NCI-H2107 (cell line): ENCODE results near the gene NKG7.

Source experiments
- DNase-seq: peaks from one replicate; lab custom pipeline; 2025; lab: John Stamatoyannopoulos, UW

NKG7 gene

GRCh38 chr19:51391073-51391611, 18.7 kb upstream of the NKG7 start:
- no peak for DNase-seq

GRCh38 chr19:51389143-51389542, 16.7 kb upstream of the NKG7 start:
- DNase-seq: no peak

GRCh38 chr19:51387924-51388389, 15.5 kb upstream of the NKG7 start, which contains the start of gene LIM2:
Gene LIM2 (minus strand): TSS chr19:51387974. CDS start chr19:51387443, 531 bp downstream.
- no peak for DNase-seq

GRCh38 chr19:51386882-51387520, 14.5 kb upstream of the NKG7 start:
- DNase-seq: no peak

GRCh38 chr19:51382004-51382403, 9.6 kb upstream of the NKG7 start:
- DNase-seq: no peak

GRCh38 chr19:51380379-51380778, 7.9 kb upstream of the NKG7 start:
- no peak for DNase-seq

- no peak for DNase-seq
These were observed 5.0 kb upstream of the NKG7 start for GRCh38 chr19:51377422-51377821.

GRCh38 chr19:51375504-51376221, 3.2 kb upstream of the NKG7 start:
- DNase-seq: no peak

GRCh38 chr19:51372021-51372648, 319 bp downstream of the NKG7 start:
- DNase-seq: no peak

GRCh38 chr19:51371186-51371690, 1.2 kb downstream of the NKG7 start:
- DNase-seq: no peak

GRCh38 chr19:51370230-51370629, 2.2 kb downstream of the NKG7 start:
- DNase-seq: no peak

GRCh38 chr19:51368366-51369282, 3.8 kb downstream of the NKG7 start, which contains the start of gene CLDND2:
Gene CLDND2 (minus strand): TSS chr19:51369003. CDS start chr19:51368577, 426 bp downstream.
- no peak for DNase-seq

- peak; percentile 89 for DNase-seq
These were observed 4.7 kb downstream of the NKG7 start for GRCh38 chr19:51367565-51368365.

- no peak for DNase-seq
These were observed 5.2 kb downstream of the NKG7 start for GRCh38 chr19:51367255-51367564.

- peak; percentile 90 for DNase-seq
These were observed 5.8 kb downstream of the NKG7 start for GRCh38 chr19:51366389-51367254.

GRCh38 chr19:51365965-51366388, 6.5 kb downstream of the NKG7 start, which contains the start of gene ETFB:
Gene ETFB (minus strand): TSS chr19:51366388. CDS start chr19:51366326, 62 bp downstream.
- no peak for DNase-seq

- no peak for DNase-seq
These were observed 7.1 kb downstream of the NKG7 start for GRCh38 chr19:51365211-51365964.

GRCh38 chr19:51364200-51365106, 8.0 kb downstream of the NKG7 start:
- no peak for DNase-seq
